SK-N-SH (cell line): ENCODE results near the gene IL21R. TPM values are rescaled to one million over a fixed set of nuclear protein-coding genes. Genes with fewer than 3 reads are reported as not detected.

Source experiments
- CTCF ChIA-PET: fragments of 300-600, 350-600 bp; formaldehyde crosslinking; extraction: SDS; loops from one replicate; lab custom pipeline; 2021; lab: Yijun Ruan, JAX
- POLR2A ChIA-PET: fragments of 350-600 bp; sonication (Branson Sonifier 250); formaldehyde crosslinking; extraction: SDS; loops from one replicate; lab custom pipeline; 2020; ENCODE audit warnings: antibody characterized with exemption, inconsistent platforms; lab: Yijun Ruan, JAX
- DNase-seq: peaks from one replicate; pipeline ENCODE4 v3.0.0; 2012
- H2AFZ ChIP-seq: fragments of 200-600 bp; sonication (generic); 2 replicates; pipeline ENCODE4 v1.8.1; 2016; ENCODE audit warnings: antibody characterized with exemption, mild to moderate bottlenecking, low read depth
- H3F3A ChIP-seq: fragments of 200-600 bp; sonication (generic); replicated peaks from 2 replicates; pipeline ENCODE3; 2016; ENCODE audit warnings: antibody characterized with exemption, mild to moderate bottlenecking; ENCODE audit not compliant: insufficient read depth
- H3K27ac ChIP-seq, 2 experiments: fragments of 200-500 bp in 1 of 2; fragments of 200-600 bp in 1 of 2; sonication (Bioruptor generic) in 1 of 2; sonication (generic), shearing (Covaris generic) in 1 of 2; 2 replicates each; pipeline versions ENCODE4 v1.5.1 to v1.6.1; 2014 to 2016; ENCODE audit warnings: low read depth in 2 of 2, inconsistent platforms in 1 of 2, low read length in 1 of 2, mild to moderate bottlenecking in 1 of 2, mixed read lengths in 1 of 2
- H3K27me3 ChIP-seq: fragments of 200-600 bp; sonication (generic), shearing (Covaris generic); 2 replicates; pipeline ENCODE4 v1.6.1; 2016; ENCODE audit warnings: mixed run types; ENCODE audit not compliant: insufficient read depth
- H3K36me3 ChIP-seq, 2 experiments: fragments of 200-500 bp in 1 of 2; fragments of 200-600 bp in 1 of 2; sonication (Bioruptor generic) in 1 of 2; sonication (generic) in 1 of 2; replicated peaks in 1 of 2; 2 replicates each; pipeline versions ENCODE3 to v1.5.1; 2014 to 2016; ENCODE audit warnings: low read length in 1 of 2, mild to moderate bottlenecking in 1 of 2; ENCODE audit not compliant: insufficient read depth in 2 of 2, control insufficient read depth in 1 of 2
- H3K4me1 ChIP-seq, 2 experiments: fragments of 200-500 bp in 1 of 2; fragments of 200-600 bp in 1 of 2; sonication (Bioruptor generic) in 1 of 2; sonication (generic), shearing (Covaris generic) in 1 of 2; 2 replicates each; pipeline versions ENCODE4 v1.5.1 to v1.6.1; 2014 to 2016; ENCODE audit warnings: low read depth in 1 of 2, low read length in 1 of 2, mixed run types in 1 of 2; ENCODE audit not compliant: insufficient read depth in 2 of 2, control insufficient read depth in 1 of 2
- H3K4me2 ChIP-seq: fragments of 200-600 bp; sonication (generic), shearing (Covaris generic); 2 replicates; pipeline ENCODE4 v1.6.1; 2017; ENCODE audit warnings: mixed run types
- H3K4me3 ChIP-seq, 2 experiments: fragments of 200-500 bp in 1 of 2; fragments of 200-600 bp in 1 of 2; sonication (Bioruptor generic) in 1 of 2; sonication (generic), shearing (Covaris generic) in 1 of 2; 2 replicates each; pipeline versions ENCODE4 v1.5.1 to v1.8.1; 2014 to 2016; ENCODE audit warnings: low read depth in 2 of 2, inconsistent platforms in 1 of 2, low read length in 1 of 2, mild to moderate bottlenecking in 1 of 2, mixed read lengths in 1 of 2, moderate library complexity in 1 of 2
- H3K79me2 ChIP-seq: fragments of 200-600 bp; sonication (generic); 2 replicates; pipeline ENCODE4 v1.8.1; 2017; ENCODE audit warnings: mild to moderate bottlenecking; ENCODE audit not compliant: insufficient read depth
- H3K9ac ChIP-seq: fragments of 200-600 bp; sonication (generic); 2 replicates; pipeline ENCODE4 v1.6.1; 2017; ENCODE audit warnings: mixed run types
- H3K9me2 ChIP-seq: fragments of 200-600 bp; sonication (generic); 2 replicates; pipeline ENCODE4 v1.6.1; 2017; ENCODE audit warnings: mixed run types
- H3K9me3 ChIP-seq: fragments of 200-600 bp; sonication (generic); 2 replicates; pipeline ENCODE4 v1.6.1; 2017; ENCODE audit warnings: mixed run types, mild to moderate bottlenecking, moderate library complexity
- H4K20me1 ChIP-seq: fragments of 200-600 bp; sonication (generic); 2 replicates; pipeline ENCODE4 v1.6.1; 2017; ENCODE audit warnings: mild to moderate bottlenecking, mixed run types; ENCODE audit not compliant: insufficient read depth
- ELF1 ChIP-seq: IDR thresholded peaks from 2 replicates; pipeline ENCODE4 v1.4.0; 2012
- EZH2phosphoT487 ChIP-seq: fragments of 200-600 bp; sonication (generic); IDR thresholded peaks from 2 replicates; pipeline ENCODE4 v1.6.1; 2017; ENCODE audit warnings: low read depth, mixed run types, mild to moderate bottlenecking, antibody characterized with exemption, moderate library complexity, borderline replicate concordance
- FOSL2 ChIP-seq: IDR thresholded peaks from 2 replicates; pipeline ENCODE4 v1.4.0; 2012; ENCODE audit warnings: low read depth, mild to moderate bottlenecking, moderate library complexity, borderline replicate concordance
- FOXJ3 ChIP-seq: sonication (generic); formaldehyde crosslinking; IDR thresholded peaks from 2 replicates; pipeline ENCODE4 v1.5.1; 2020; ENCODE audit warnings: mild to moderate bottlenecking, missing genetic modification reagents
- FOXM1 ChIP-seq: IDR thresholded peaks from 2 replicates; pipeline ENCODE4 v1.4.0; 2012; ENCODE audit warnings: low read depth, mild to moderate bottlenecking
- GABPA ChIP-seq: IDR thresholded peaks from 2 replicates; pipeline ENCODE4 v1.4.0; 2012; ENCODE audit warnings: low read depth, mild to moderate bottlenecking
- GATA2 ChIP-seq: sonication (generic); formaldehyde crosslinking; IDR thresholded peaks from 2 replicates; pipeline ENCODE4 v1.5.0; 2020; ENCODE audit warnings: mild to moderate bottlenecking, missing genetic modification reagents
- JUND ChIP-seq: IDR thresholded peaks from 2 replicates; pipeline ENCODE4 v1.4.0; 2012
- MEF2A ChIP-seq: IDR thresholded peaks from 2 replicates; pipeline ENCODE4 v1.4.0; 2012; ENCODE audit warnings: low read depth, borderline replicate concordance
- MXI1 ChIP-seq: IDR thresholded peaks from 2 replicates; pipeline ENCODE4 v1.6.1; 2012; ENCODE audit warnings: mild to moderate bottlenecking, low read depth, low read length, improper control_type of control experiment
- NFIC ChIP-seq: IDR thresholded peaks from 2 replicates; pipeline ENCODE4 v1.4.0; 2012; ENCODE audit warnings: borderline replicate concordance
- NRF1 ChIP-seq: IDR thresholded peaks from 2 replicates; pipeline ENCODE4 v1.6.1; 2012; ENCODE audit warnings: low read depth, mild to moderate bottlenecking, low read length
- PBX3 ChIP-seq: IDR thresholded peaks from 2 replicates; pipeline ENCODE4; 2012
- RAD21 ChIP-seq: IDR thresholded peaks from 2 replicates; pipeline ENCODE4 v1.6.1; 2012; ENCODE audit warnings: mild to moderate bottlenecking, low read length
- RCOR1 ChIP-seq: fragments of 150-350 bp; IDR thresholded peaks from 2 replicates; pipeline ENCODE4 v1.6.1; 2017; ENCODE audit warnings: antibody characterized with exemption, low read length
- RFX5 ChIP-seq: IDR thresholded peaks from 2 replicates; pipeline ENCODE4 v1.6.1; 2012; ENCODE audit warnings: mild to moderate bottlenecking, improper control_type of control experiment, low read length
- RXRA ChIP-seq: IDR thresholded peaks from 2 replicates; pipeline ENCODE4 v1.4.0; 2012; ENCODE audit warnings: low read depth, mild to moderate bottlenecking, borderline replicate concordance
- SIN3A ChIP-seq: IDR thresholded peaks from 2 replicates; pipeline ENCODE4 v1.6.1; 2012; ENCODE audit warnings: low read depth, mild to moderate bottlenecking, low read length, moderate library complexity, borderline replicate concordance
- SMC3 ChIP-seq: IDR thresholded peaks from 2 replicates; pipeline ENCODE4 v1.6.1; 2012; ENCODE audit warnings: low read depth, low read length, improper control_type of control experiment
- TEAD4 ChIP-seq: IDR thresholded peaks from 2 replicates; pipeline ENCODE4 v1.4.0; 2012; ENCODE audit warnings: mild to moderate bottlenecking, borderline replicate concordance; ENCODE audit not compliant: insufficient read depth
- USF1 ChIP-seq: IDR thresholded peaks from 2 replicates; pipeline ENCODE4 v1.4.0; 2012; ENCODE audit warnings: low read depth, borderline replicate concordance
- YY1 ChIP-seq: IDR thresholded peaks from 2 replicates; pipeline ENCODE4 v1.4.0; 2012; ENCODE audit warnings: low read depth, mild to moderate bottlenecking
- WGBS: methylation state at CpG from one replicate; pipeline ENCODE4 v1.1.6; 2017; ENCODE audit warnings: low lambda C conversion rate; 5-methylcytosine and 5-hydroxymethylcytosine counted together
- polyA plus RNA-seq, 3 experiments: library from polyadenylated mRNA; depleted of rRNA; stranded (reverse); fragments of >200 nt; gene quantifications; 2 replicates each; pipeline ENCODE4 v1.2.3, GENCODE V29; 2012
- TF ChIP-seq, protein P1 (sequence below): IDR thresholded peaks from 2 replicates; pipeline ENCODE4 v1.4.0; 2012; ENCODE audit warnings: low read depth, borderline replicate concordance

IL21R gene
- polyA plus RNA-seq, 1 of the 3 experiments (the other 2 are of a cell fraction): 0.13 TPM

GRCh38 chr16:27486760-27487159 is 84.8 kb downstream of the IL21R start (continued):
- no peak for TF ChIP-seq RAD21

DNA sequence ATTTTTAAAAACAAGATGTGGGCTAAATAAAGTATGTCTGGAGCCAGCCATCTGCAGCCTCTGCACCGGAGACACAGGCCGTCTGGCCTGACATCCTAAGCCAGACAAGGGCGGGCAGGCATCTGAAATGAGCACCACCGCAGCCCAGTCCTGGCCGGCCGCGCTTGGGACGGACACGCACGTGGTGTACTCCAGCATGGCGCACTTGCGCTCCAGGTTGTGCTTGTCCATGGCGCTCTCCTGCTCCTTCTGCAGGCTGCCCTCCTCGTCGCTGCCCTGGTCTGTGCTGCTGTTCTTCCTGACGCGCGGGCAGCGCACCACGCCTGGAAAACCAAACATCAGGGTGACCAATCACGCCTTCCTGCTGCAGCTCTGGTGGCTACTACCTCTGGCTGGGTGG is 87.4 kb downstream of the IL21R start:
- no peak for DNase-seq
- ChIA-PET CTCF (interaction anchor here (1.0 kb wide), 1 partner anchor 310 kb away, joined by 3 read pairs; no protein-coding TSS in a partner anchor), POLR2A (no interaction called here)
- Histone ChIP-seq H3K27ac (no peak overlapping the region), H3F3A (no peaks in the 10 kb centered on the region), H3K27me3 (no peaks in the 10 kb centered on the region), H3K4me3 (no peak overlapping the region), H3K9me3 (no peaks in the 10 kb centered on the region), H3K9ac (no peak overlapping the region), H4K20me1 (no peaks in the 10 kb centered on the region), H3K36me3 (peaks cover 65 to 93% of the 10 kb centered on the region in 2 experiments), H2AFZ (no peak overlapping the region), H3K4me2 (no peak overlapping the region), H3K4me1 (no peaks in the 10 kb centered on the region), H3K9me2 (no peaks in the 10 kb centered on the region), H3K79me2 (no peaks in the 10 kb centered on the region)
- WGBS: 94% methylated on average over 16 of the region's 21 CpGs
- no peak for TF ChIP-seq USF1
- TF ChIP-seq MEF2A: no peak
- TF ChIP-seq YY1: no peak
- TF ChIP-seq JUND: no peak
- TF ChIP-seq TEAD4: no peak
- TF ChIP-seq RFX5: no peak
- TF ChIP-seq FOXJ3: no peak
- TF ChIP-seq RXRA: no peak
- TF ChIP-seq NRF1: no peak
- no peak for TF ChIP-seq FOSL2
- TF ChIP-seq FOXM1: no peak
- no peak for TF ChIP-seq GABPA

DNA sequence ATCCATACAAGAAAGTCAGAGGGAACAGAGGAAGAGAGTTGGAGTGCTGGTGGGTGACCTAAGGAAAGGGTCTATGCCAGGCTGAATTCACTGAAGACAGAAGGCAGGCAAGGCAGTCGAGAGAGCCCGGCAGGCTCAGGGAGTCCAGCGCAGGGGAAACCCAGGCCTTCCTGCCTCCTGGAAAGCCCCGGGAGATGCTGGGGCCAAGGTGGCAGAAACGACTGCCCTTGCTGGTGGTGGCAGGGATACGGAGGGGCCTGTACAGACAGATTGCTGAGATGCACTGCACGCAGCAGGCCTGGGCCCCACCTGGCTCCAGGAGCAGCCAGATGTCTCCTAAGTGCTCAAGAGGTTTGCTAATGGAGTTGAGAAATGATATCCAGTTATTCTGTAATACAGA is 87.9 kb downstream of the IL21R start:
- no peaks in the 10 kb centered on the region for H3K27me3 ChIP-seq
- CTCF ChIA-PET: no interaction called here
- WGBS: 94% methylated on average over 4 of the region's 7 CpGs
- H3K9me3 ChIP-seq: no peaks in the 10 kb centered on the region
- H3F3A ChIP-seq: no peaks in the 10 kb centered on the region
- no peak overlapping the region for H3K27ac ChIP-seq
- H3K9ac ChIP-seq: no peak overlapping the region
- no peaks in the 10 kb centered on the region for H3K79me2 ChIP-seq
- H4K20me1 ChIP-seq: no peaks in the 10 kb centered on the region
- no peak overlapping the region for H2AFZ ChIP-seq
- no peaks in the 10 kb centered on the region for H3K4me1 ChIP-seq
- POLR2A ChIA-PET: no interaction called here
- no peak for TF ChIP-seq SIN3A
- TF ChIP-seq, protein P1, sequence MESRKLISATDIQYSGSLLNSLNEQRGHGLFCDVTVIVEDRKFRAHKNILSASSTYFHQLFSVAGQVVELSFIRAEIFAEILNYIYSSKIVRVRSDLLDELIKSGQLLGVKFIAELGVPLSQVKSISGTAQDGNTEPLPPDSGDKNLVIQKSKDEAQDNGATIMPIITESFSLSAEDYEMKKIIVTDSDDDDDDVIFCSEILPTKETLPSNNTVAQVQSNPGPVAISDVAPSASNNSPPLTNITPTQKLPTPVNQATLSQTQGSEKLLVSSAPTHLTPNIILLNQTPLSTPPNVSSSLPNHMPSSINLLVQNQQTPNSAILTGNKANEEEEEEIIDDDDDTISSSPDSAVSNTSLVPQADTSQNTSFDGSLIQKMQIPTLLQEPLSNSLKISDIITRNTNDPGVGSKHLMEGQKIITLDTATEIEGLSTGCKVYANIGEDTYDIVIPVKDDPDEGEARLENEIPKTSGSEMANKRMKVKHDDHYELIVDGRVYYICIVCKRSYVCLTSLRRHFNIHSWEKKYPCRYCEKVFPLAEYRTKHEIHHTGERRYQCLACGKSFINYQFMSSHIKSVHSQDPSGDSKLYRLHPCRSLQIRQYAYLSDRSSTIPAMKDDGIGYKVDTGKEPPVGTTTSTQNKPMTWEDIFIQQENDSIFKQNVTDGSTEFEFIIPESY: no peak
- no peak for TF ChIP-seq PBX3
- TF ChIP-seq FOXM1: no peak
- TF ChIP-seq RAD21: no peak
- TF ChIP-seq RXRA: no peak
- no peak for TF ChIP-seq GATA2 (CRISPR knock-in tag)
- TF ChIP-seq EZH2phosphoT487: no peak
- no peak for TF ChIP-seq RCOR1
- no peak for TF ChIP-seq ELF1
- no peak for TF ChIP-seq SMC3
- TF ChIP-seq NFIC: no peak
- no peak for TF ChIP-seq MXI1
- TF ChIP-seq YY1: no peak
- TF ChIP-seq MEF2A: no peak
- no peak for TF ChIP-seq FOSL2
- no peaks in the 10 kb centered on the region for H3K9me2 ChIP-seq
- no peak for DNase-seq
- H3K4me3 ChIP-seq: no peak overlapping the region
- peaks cover 67 to 93% of the 10 kb centered on the region in 2 experiments for H3K36me3 ChIP-seq
- no peak overlapping the region for H3K4me2 ChIP-seq
